Measurements from ENCODE around the gene TRIM44.

The TRIM44 gene

GRCh38 chr11:35662649-35663407, at the start of gene TRIM44:
TSS of gene TRIM44 (plus strand) at chr11:35662775. CDS start at chr11:35663112, 337 bp downstream.
- DNase-seq (ENCODE audit: low read depth) = peak; percentile 63

- no peak for DNase-seq (ENCODE audit: low read depth)
Observed at GRCh38 chr11:35614939-35615569, 47.5 kb upstream of the TRIM44 start.

- no peak for DNase-seq (ENCODE audit: low read depth)
Observed at GRCh38 chr11:35615921-35616900, 46.4 kb upstream of the TRIM44 start.

- DNase-seq (ENCODE audit: low read depth) = no peak
Observed at GRCh38 chr11:35617316-35617686, 45.3 kb upstream of the TRIM44 start.

GRCh38 chr11:35617687-35618496, 44.7 kb upstream of the TRIM44 start, which contains the start of gene FJX1:
TSS of gene FJX1 (plus strand) at chr11:35618460. CDS start at chr11:35618637, 177 bp downstream.
- DNase-seq (ENCODE audit: low read depth) = no peak

GRCh38 chr11:35618497-35619115, 44.0 kb upstream of the TRIM44 start:
- no peak for DNase-seq (ENCODE audit: low read depth)

GRCh38 chr11:35619116-35619854, 43.3 kb upstream of the TRIM44 start:
- no peak for DNase-seq (ENCODE audit: low read depth)

- DNase-seq (ENCODE audit: low read depth) = no peak
Observed at GRCh38 chr11:35619855-35620640, 42.5 kb upstream of the TRIM44 start.

GRCh38 chr11:35620795-35621194, 41.8 kb upstream of the TRIM44 start:
- DNase-seq (ENCODE audit: low read depth) = no peak

- DNase-seq (ENCODE audit: low read depth) = no peak
Observed at GRCh38 chr11:35621620-35622019, 41.0 kb upstream of the TRIM44 start.

GRCh38 chr11:35622070-35622469, 40.5 kb upstream of the TRIM44 start:
- no peak for DNase-seq (ENCODE audit: low read depth)

GRCh38 chr11:35623621-35624168, 38.9 kb upstream of the TRIM44 start:
- DNase-seq (ENCODE audit: low read depth) = no peak

GRCh38 chr11:35624316-35624715, 38.3 kb upstream of the TRIM44 start:
- no peak for DNase-seq (ENCODE audit: low read depth)

- no peak for DNase-seq (ENCODE audit: low read depth)
Observed at GRCh38 chr11:35624781-35625180, 37.8 kb upstream of the TRIM44 start.

- no peak for DNase-seq (ENCODE audit: low read depth)
Observed at GRCh38 chr11:35626501-35626900, 36.1 kb upstream of the TRIM44 start.

GRCh38 chr11:35629511-35629910, 33.1 kb upstream of the TRIM44 start:
- DNase-seq (ENCODE audit: low read depth) = no peak

GRCh38 chr11:35629914-35630313, 32.7 kb upstream of the TRIM44 start:
- DNase-seq (ENCODE audit: low read depth) = no peak

- no peak for DNase-seq (ENCODE audit: low read depth)
Observed at GRCh38 chr11:35631891-35632290, 30.7 kb upstream of the TRIM44 start.

GRCh38 chr11:35632301-35632700, 30.3 kb upstream of the TRIM44 start:
- no peak for DNase-seq (ENCODE audit: low read depth)
